Measurements from ENCODE around the gene XAGE5. TPM values are rescaled to one million over a fixed set of nuclear protein-coding genes. Genes with fewer than 3 reads are reported as not detected.
"Not testable (repeated sequence)": the region's sequence is repeated elsewhere in the genome, so short reads cannot be mapped to it uniquely, and the experiment has no call there.

The XAGE5 gene
- not detected in 2 replicates for total RNA-seq (2014; rRNA removed; shearing (Covaris generic))

- Histone ChIP-seq H3K27me3 (ENCODE audit: control insufficient read depth, insufficient read depth, low read length) (no peaks in the 10 kb centered on the region), H3K4me3 (ENCODE audit: insufficient read depth, low read depth, low read length) (no peak within 1 kb of the TSS), H3K36me3 (replicated peaks; ENCODE audit: control insufficient read depth, insufficient read depth, low read length) (no peaks in the 10 kb centered on the region)
- DNase-seq: no peak
Observed at GRCh38 chrX:52811065-52811625, at the start of gene XAGE5. Gene XAGE5, plus strand, starts transcription at chrX:52811287. Its CDS starts 1,280 bp downstream, at chrX:52812567.

- H3K27me3 ChIP-seq (ENCODE audit: control insufficient read depth, insufficient read depth, low read length); H3K36me3 ChIP-seq (replicated peaks; ENCODE audit: control insufficient read depth, insufficient read depth, low read length); H3K4me3 ChIP-seq (ENCODE audit: insufficient read depth, low read depth, low read length); DNase-seq: not testable (repeated sequence)
Observed at GRCh38 chrX:52765983-52766382, 45.1 kb upstream of the XAGE5 start.

GRCh38 chrX:52773504-52773903 lies 37.6 kb upstream of the XAGE5 start:
- DNase-seq; H3K27me3 ChIP-seq (ENCODE audit: control insufficient read depth, insufficient read depth, low read length); H3K4me3 ChIP-seq (ENCODE audit: insufficient read depth, low read depth, low read length); H3K36me3 ChIP-seq (replicated peaks; ENCODE audit: control insufficient read depth, insufficient read depth, low read length): not testable (repeated sequence)

GRCh38 chrX:52797327-52797726 lies 13.8 kb upstream of the XAGE5 start, which contains the start of gene SPANXN5:
Gene SPANXN5, minus strand, starts transcription at chrX:52797427. Its CDS starts 79 bp downstream, at chrX:52797348.
- H3K36me3 ChIP-seq (replicated peaks; ENCODE audit: control insufficient read depth, insufficient read depth, low read length); H3K27me3 ChIP-seq (ENCODE audit: control insufficient read depth, insufficient read depth, low read length); H3K4me3 ChIP-seq (ENCODE audit: insufficient read depth, low read depth, low read length); DNase-seq: not testable (repeated sequence)

- H3K4me3 ChIP-seq (ENCODE audit: insufficient read depth, low read depth, low read length); H3K27me3 ChIP-seq (ENCODE audit: control insufficient read depth, insufficient read depth, low read length); H3K36me3 ChIP-seq (replicated peaks; ENCODE audit: control insufficient read depth, insufficient read depth, low read length); DNase-seq: not testable (repeated sequence)
Observed at GRCh38 chrX:52804876-52805275, 6.2 kb upstream of the XAGE5 start.

- Histone ChIP-seq H3K27me3 (ENCODE audit: control insufficient read depth, insufficient read depth, low read length) (no peaks in the 10 kb centered on the region), H3K36me3 (replicated peaks; ENCODE audit: control insufficient read depth, insufficient read depth, low read length) (no peaks in the 10 kb centered on the region), H3K4me3 (ENCODE audit: insufficient read depth, low read depth, low read length) (no peak overlapping the region)
- no peak for DNase-seq
Observed at GRCh38 chrX:52819788-52820187, 8.7 kb downstream of the XAGE5 start.

- Histone ChIP-seq H3K27me3 (ENCODE audit: control insufficient read depth, insufficient read depth, low read length) (no peaks in the 10 kb centered on the region), H3K36me3 (replicated peaks; ENCODE audit: control insufficient read depth, insufficient read depth, low read length) (no peaks in the 10 kb centered on the region), H3K4me3 (ENCODE audit: insufficient read depth, low read depth, low read length) (no peak overlapping the region)
- DNase-seq: no peak
Observed at GRCh38 chrX:52821079-52821760, 10.1 kb downstream of the XAGE5 start.

- Histone ChIP-seq H3K36me3 (replicated peaks; ENCODE audit: control insufficient read depth, insufficient read depth, low read length) (no peaks in the 10 kb centered on the region), H3K4me3 (ENCODE audit: insufficient read depth, low read depth, low read length) (no peak overlapping the region), H3K27me3 (ENCODE audit: control insufficient read depth, insufficient read depth, low read length) (no peaks in the 10 kb centered on the region)
- DNase-seq: no peak
Observed at GRCh38 chrX:52824608-52825007, 13.5 kb downstream of the XAGE5 start.

GRCh38 chrX:52830551-52830950 lies 19.5 kb downstream of the XAGE5 start:
- H3K27me3 ChIP-seq (ENCODE audit: control insufficient read depth, insufficient read depth, low read length): no peaks in the 10 kb centered on the region
- no peak for DNase-seq
- no peaks in the 10 kb centered on the region for H3K36me3 ChIP-seq (replicated peaks; ENCODE audit: control insufficient read depth, insufficient read depth, low read length)
- H3K4me3 ChIP-seq (ENCODE audit: insufficient read depth, low read depth, low read length): no peak overlapping the region

- H3K27me3 ChIP-seq (ENCODE audit: control insufficient read depth, insufficient read depth, low read length): no peaks in the 10 kb centered on the region
- DNase-seq: no peak
- H3K36me3 ChIP-seq (replicated peaks; ENCODE audit: control insufficient read depth, insufficient read depth, low read length): no peaks in the 10 kb centered on the region
- H3K4me3 ChIP-seq (ENCODE audit: insufficient read depth, low read depth, low read length): no peak overlapping the region
Observed at GRCh38 chrX:52839137-52839536, 28.1 kb downstream of the XAGE5 start.

GRCh38 chrX:52843619-52844018 lies 32.5 kb downstream of the XAGE5 start:
- not testable (repeated sequence) for H3K36me3 ChIP-seq (replicated peaks; ENCODE audit: control insufficient read depth, insufficient read depth, low read length); H3K27me3 ChIP-seq (ENCODE audit: control insufficient read depth, insufficient read depth, low read length); H3K4me3 ChIP-seq (ENCODE audit: insufficient read depth, low read depth, low read length); DNase-seq

- no peak for DNase-seq
- Histone ChIP-seq H3K36me3 (replicated peaks; ENCODE audit: control insufficient read depth, insufficient read depth, low read length) (no peaks in the 10 kb centered on the region), H3K4me3 (ENCODE audit: insufficient read depth, low read depth, low read length) (no peak overlapping the region), H3K27me3 (ENCODE audit: control insufficient read depth, insufficient read depth, low read length) (no peaks in the 10 kb centered on the region)
Observed at GRCh38 chrX:52852110-52852860, 41.2 kb downstream of the XAGE5 start.

- not testable (repeated sequence) for DNase-seq; H3K4me3 ChIP-seq (ENCODE audit: insufficient read depth, low read depth, low read length); H3K36me3 ChIP-seq (replicated peaks; ENCODE audit: control insufficient read depth, insufficient read depth, low read length); H3K27me3 ChIP-seq (ENCODE audit: control insufficient read depth, insufficient read depth, low read length)
Observed at GRCh38 chrX:52856991-52857525, 46.0 kb downstream of the XAGE5 start.

GRCh38 chrX:52865343-52865998 lies 54.4 kb downstream of the XAGE5 start:
- no peak for DNase-seq
- Histone ChIP-seq H3K36me3 (replicated peaks; ENCODE audit: control insufficient read depth, insufficient read depth, low read length) (no peaks in the 10 kb centered on the region), H3K4me3 (ENCODE audit: insufficient read depth, low read depth, low read length) (no peak overlapping the region), H3K27me3 (ENCODE audit: control insufficient read depth, insufficient read depth, low read length) (no peaks in the 10 kb centered on the region)
